C1 segment of cervical spinal cord (tissue), 14 donors: Measurements from ENCODE around the gene FAM168A.
A peak's percentile ranks its signal among the peaks of the same experiment; 100 is the strongest.
"Not testable (repeated sequence)": the region's sequence is repeated elsewhere in the genome, so short reads cannot be mapped to it uniquely, and the experiment has no call there.

Source experiments
- DNase-seq, 14 donors: peaks; one replicate each; lab custom pipeline; 2025; lab: John Stamatoyannopoulos, UW

FAM168A gene

DNA sequence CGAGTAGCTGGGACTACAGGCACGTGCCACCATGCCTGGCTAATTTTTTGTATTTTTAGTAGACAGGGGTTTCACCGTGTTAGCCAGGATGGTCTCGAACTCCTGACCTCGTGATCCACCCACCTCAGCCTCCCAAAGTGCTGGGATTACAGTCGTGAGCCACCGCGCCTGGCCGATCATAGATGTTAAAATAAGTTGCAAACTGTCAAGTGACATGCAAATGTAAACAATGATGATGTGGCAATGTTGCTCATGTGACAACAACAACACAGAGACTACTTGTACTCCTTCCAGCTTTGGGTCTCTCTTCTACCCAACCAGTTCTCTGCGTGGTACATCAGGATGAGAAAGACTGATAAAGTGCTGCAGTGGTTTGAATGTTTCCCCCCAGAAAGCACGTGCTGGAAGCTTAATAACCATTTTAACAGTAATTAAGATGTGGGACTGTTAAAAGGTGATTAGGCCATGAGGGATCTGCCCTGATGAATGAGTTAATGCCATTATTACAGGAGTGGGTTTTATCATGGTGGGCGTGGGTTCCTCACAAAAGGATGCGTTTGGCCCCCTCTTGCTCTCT lies 127.8 kb downstream of the FAM168A start:
- DNase-seq: not testable (repeated sequence)

GRCh38 chr11:73469401-73469800 lies 128.5 kb downstream of the FAM168A start:
- DNase-seq: peak in 1 of 14 donors; percentile 3

- DNase-seq: no peak
Measured at GRCh38 chr11:73468590-73469161, 129.2 kb downstream of the FAM168A start.

DNA sequence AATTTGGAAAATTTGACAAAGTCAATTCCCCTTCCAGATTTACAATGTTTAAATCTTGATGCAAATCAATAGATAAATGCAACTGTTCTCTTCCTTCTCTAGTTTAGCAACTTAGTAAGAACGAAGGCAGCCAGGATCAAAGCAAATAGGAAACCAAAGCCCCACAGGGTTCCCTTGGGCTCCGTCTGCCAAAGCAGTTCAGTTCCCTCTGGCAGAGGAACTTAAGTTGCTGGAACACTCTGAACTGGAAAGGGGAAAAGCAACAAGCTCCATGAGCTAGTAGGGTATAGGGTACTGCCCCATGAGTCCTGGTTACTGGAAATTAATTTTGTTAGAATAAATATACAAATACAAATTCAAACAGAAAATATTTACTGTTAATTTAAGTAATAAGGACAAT lies 130.4 kb downstream of the FAM168A start:
- DNase-seq: no peak

DNA sequence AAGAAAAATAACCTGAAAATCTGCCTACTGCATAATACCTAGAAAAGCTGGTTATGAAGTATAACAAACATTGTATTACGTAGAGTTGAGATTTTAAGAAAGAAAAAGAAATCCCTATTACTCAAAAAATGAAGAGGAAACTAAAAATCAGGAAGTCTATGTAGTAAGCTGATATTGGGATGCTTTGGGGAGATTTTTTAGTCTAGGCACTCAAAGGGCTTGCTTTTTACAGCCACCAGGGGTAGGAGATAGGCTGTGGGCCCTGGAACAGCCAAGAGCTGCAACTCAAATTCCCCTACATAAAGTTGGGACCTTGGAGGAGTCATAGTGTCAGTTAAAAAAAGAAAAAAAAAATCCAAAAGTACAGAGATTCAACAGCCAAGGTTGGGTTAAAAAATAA lies 131.3 kb downstream of the FAM168A start:
- no peak for DNase-seq

DNA sequence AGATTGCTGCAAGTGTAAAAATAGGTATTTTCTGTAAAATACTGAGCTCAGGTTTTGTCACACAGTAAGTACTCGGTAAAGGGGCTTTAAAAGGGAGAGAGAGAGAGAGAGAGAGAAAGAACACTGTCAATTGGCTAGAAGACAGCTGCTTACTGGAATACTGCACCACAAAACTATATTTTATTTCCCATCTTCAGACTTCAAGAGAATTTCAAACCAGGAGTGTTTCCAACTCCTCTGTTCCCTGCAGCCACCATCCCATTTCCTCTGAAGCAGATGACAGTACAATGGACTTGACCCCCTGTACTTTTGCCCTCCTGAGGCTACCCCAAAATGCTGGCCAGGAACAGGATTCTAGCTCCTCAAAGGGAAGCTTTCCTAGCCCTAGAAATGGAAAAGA lies 132.0 kb downstream of the FAM168A start:
- no peak for DNase-seq

DNA sequence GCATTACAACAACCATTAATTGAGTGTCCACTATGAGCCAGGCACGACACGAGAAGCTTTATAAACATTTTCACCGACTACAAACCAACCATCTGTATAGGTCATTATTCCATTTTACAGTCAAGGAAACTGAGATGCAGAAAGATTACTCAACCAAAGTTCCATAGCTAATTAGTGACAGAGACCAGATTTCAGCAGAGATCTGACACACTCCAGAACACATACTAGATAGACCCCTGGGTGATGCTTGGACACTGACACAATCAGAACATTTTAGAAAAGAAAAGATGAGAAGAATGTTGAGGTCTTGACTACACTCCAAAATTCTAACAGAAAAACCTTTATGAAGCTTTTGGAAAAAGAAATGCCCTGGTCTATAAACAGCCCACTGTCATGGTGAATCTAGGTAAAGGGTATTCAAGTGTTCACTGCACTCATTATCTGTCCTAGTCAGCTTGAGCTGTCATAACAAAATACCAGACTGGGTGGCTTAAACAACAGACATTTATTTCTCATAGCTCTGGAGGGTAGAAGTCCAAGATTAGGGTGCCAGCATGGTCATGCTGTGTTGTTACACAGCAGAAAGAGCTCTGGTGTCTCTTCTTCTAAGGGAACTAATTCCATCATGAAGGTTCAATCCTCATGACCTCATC lies 132.8 kb downstream of the FAM168A start:
- DNase-seq: no peak

DNA sequence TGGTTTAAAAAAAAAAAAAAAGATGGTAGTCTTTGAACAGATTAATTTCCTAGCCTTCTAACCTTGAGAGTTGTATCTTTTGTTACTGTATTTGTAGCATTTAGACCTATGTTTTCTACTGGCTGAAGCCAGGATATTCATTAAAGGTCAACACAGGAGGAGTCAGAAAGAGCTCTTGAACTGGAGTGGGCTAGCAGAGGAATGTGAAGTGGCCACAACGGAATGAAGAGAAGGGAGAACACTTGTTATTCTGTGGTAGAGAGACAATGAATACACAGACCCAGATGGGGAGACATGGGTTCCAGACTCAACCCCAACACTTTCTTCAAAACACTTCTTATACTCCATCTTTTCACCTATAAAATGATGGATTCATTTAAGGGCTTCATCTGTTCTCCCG lies 133.6 kb downstream of the FAM168A start:
- no peak for DNase-seq

GRCh38 chr11:73463359-73463758 lies 134.6 kb downstream of the FAM168A start:
- no peak for DNase-seq

GRCh38 chr11:73461964-73462363 lies 135.9 kb downstream of the FAM168A start:
- DNase-seq: no peak

GRCh38 chr11:73461335-73461840 lies 136.5 kb downstream of the FAM168A start:
- no peak for DNase-seq

DNA sequence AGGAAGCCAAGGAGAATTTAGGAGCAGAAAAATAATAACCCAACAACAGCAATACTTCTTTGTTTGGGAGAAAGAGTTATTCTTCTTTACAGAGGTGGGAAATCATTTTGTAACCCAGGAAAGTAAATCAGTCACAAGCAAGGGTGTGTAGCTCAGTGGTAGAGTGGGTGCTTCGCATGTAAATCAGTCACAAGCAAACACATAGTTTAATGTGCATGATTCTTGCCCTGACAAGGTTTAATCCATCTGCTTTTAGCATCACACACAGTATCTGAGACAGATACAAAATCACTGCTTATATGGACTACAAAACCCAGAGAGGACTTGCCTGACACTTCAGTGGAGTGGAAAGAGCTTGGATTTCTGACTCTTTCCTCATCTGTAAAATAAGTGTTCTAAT lies 139.7 kb downstream of the FAM168A start:
- DNase-seq: no peak

DNA sequence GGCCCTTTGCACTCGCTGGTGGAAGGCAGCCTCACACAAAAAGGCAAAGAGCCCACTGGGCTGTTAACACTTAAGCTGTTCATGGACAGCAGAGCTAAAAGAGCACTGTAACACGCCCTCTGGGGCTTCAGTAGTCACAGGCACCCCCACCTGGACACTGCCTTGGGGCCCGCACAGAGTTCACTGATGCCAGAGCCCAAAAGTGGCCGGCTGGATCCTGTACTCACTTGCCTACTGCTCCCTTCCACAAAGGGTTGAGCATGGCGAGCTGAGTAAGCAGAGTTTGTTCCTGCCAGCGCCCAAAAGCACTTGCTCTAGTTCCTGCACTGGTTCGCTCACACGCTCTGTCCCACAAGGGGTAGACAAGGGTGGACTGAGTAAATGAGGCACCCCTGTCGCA lies 142.9 kb downstream of the FAM168A start:
- DNase-seq: peak in 10 of 14 donors; percentile 12 to 51 (median 38)

DNA sequence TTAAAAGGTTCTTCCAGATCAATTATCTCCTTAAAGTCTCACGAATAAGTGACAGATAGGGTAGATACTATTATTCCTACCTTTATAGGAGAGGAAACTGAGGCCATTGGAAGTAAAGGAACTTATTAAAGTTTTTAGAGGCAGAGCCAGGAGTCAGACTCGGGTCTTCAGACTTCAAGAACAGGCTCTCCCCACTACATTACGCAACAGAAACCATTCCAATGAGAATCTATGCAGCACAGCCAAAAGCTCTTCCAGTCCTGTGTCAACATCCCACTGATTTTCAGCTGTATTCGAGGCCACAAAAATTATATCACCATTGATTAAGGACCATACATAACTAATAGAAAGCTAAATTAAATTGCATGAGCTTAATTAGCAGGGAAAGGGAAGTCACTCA lies 144.3 kb downstream of the FAM168A start:
- DNase-seq: no peak

DNA sequence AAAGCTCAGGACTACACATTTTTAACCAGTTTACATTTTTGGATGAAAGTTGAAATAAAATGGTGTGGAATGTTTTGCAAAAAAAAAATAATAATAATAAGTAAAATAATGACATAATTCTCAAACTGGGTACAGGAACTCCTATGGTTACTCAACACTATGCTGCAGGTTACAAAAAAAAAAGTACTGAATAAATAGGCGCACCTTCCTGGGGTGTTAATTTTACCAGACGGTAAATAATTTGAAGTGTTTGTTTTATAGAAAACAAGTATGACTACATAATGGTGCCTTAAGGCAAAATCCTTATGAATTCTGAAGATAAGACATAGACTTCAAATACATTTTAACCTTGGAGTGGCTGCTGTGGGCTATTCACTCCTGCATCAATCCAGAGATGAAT lies 145.2 kb downstream of the FAM168A start:
- no peak for DNase-seq

- DNase-seq: no peak
Measured at GRCh38 chr11:73451896-73452295, 146.0 kb downstream of the FAM168A start.

DNA sequence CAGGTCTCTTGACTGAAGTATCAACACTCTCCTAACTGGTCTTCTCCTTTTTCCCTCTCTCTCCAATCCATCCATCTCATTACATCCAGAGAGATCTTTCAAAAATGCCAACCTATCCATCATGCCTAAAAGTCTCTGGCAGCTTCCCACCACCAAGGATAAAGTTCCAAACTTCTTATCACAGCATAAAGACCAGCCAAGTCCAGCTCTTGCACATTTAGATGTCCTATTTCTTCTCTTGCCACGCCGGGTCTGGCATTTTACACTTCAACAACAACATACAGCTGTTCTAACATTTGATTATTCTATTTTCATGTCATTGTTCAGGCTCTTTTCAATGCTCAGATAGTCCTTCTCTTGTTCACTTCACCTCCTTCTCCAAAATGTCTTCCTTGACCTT lies 151.1 kb downstream of the FAM168A start:
- no peak for DNase-seq

GRCh38 chr11:73445980-73446379 lies 151.9 kb downstream of the FAM168A start:
- DNase-seq: no peak

GRCh38 chr11:73439002-73439843 lies 158.7 kb downstream of the FAM168A start:
- DNase-seq: peak in 1 of 14 donors; percentile 80

- not testable (repeated sequence) for DNase-seq
Measured at GRCh38 chr11:73436859-73437258, 161.1 kb downstream of the FAM168A start.

- no peak for DNase-seq
Measured at GRCh38 chr11:73431396-73431795, 166.5 kb downstream of the FAM168A start.

- DNase-seq: no peak
Measured at GRCh38 chr11:73430326-73430725, 167.6 kb downstream of the FAM168A start.
